GM23248 (cell line): ENCODE results near the gene EMILIN1.
"Not testable (repeated sequence)": the region's sequence is repeated elsewhere in the genome, so short reads cannot be mapped to it uniquely, and the experiment has no call there.

Experiments
- EZH2 ChIP-seq: fragments of 200-600 bp; sonication (generic); IDR thresholded peaks from 2 replicates; pipeline ENCODE4 v1.6.1; 2018; ENCODE audit warnings: antibody characterized with exemption, mild to moderate bottlenecking; ENCODE audit not compliant: insufficient read depth, poor library complexity, severe bottlenecking
- EZH2phosphoT487 ChIP-seq: fragments of 200-600 bp; sonication (generic); IDR thresholded peaks from 2 replicates; pipeline ENCODE4 v1.6.1; 2018; ENCODE audit warnings: antibody characterized with exemption, moderate library complexity, mild to moderate bottlenecking, low read depth; ENCODE audit not compliant: insufficient read depth

DNA sequence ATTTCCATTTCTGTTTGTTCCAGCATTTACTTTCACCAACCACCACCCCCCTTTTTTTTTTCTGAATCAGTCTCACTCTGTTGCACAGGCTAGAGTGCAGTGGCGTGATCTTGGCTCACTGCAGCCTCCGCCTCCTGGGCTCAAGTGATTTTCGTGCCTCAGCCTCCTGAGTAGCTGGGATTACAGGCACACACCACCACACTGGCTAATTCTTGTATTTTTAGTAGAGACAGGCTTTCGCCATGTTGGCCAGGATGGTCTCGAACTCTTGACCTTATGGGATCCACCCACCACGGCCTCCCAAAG, 2.9 kb upstream of the EMILIN1 start:
- not testable (repeated sequence) for TF ChIP-seq EZH2, EZH2phosphoT487
